Measurements from ENCODE around the gene EPHB1. TPM values are rescaled to one million over a fixed set of nuclear protein-coding genes. Genes with fewer than 3 reads are reported as not detected.

EPHB1 gene
- total RNA-seq, 1 experiment from 2014 or later = 0.11 TPM

DNA sequence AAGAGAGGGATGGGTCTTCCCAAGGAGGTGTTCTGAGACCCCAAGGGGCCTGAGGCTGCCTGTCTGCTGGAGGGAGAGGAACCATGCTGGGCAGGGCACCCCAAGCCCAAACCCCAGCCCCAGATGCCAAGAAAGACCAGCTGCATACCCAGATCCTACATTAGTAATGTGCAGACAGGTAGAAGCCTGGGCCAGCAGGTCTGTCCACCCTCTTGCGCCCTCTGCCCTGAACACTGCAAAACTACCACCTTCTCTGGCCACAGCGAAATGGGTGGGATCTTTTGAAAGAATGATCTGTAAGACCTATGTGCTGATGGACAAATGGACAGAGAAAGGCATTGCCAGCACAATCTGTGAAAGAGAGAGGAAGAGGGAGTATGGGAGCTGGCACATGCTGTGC is 283.2 kb downstream of the EPHB1 start:
- no peak overlapping the region for H3K4me3 ChIP-seq (ENCODE audit: low read depth, low read length, poor library complexity, severe bottlenecking)
- H3K4me1 ChIP-seq (ENCODE audit: insufficient read depth, low read length, poor library complexity, severe bottlenecking) = no peaks in the 10 kb centered on the region
- no TSS peak for BruUV-seq (replicated peaks)
- no peak overlapping the region for H3K27ac ChIP-seq (ENCODE audit: low read depth, low read length, poor library complexity, severe bottlenecking)
- TF ChIP-seq EZH2 (IDR thresholded peaks at IDR 0.05; ENCODE audit: borderline replicate concordance, low read depth, low read length, poor library complexity, severe bottlenecking) = no peak
- TF ChIP-seq CTCF (conservative IDR thresholded peaks at IDR 0.05; ENCODE audit: low read depth, low read length) = no peak
- ChIA-PET CTCF (no interaction called here), POLR2A (ENCODE audit: low non-redundant PET) (no interaction called here)
- intact Hi-C loops (cut with micrococcal nuclease; ENCODE audit: unreplicated experiment) = no loop called here
- DNase-seq (ENCODE audit: low spot score) = no peak
- no peaks in the 10 kb centered on the region for H3K36me3 ChIP-seq (ENCODE audit: insufficient read depth, low read length, poor library complexity, severe bottlenecking)
- H3K27me3 ChIP-seq (replicated peaks; ENCODE audit: insufficient read depth, low read depth, low read length, poor library complexity) = no peaks in the 10 kb centered on the region
- H3K9me3 ChIP-seq (ENCODE audit: low read depth, low read length, poor library complexity, severe bottlenecking) = no peaks in the 10 kb centered on the region

- Histone ChIP-seq H3K36me3 (ENCODE audit: insufficient read depth, low read length, poor library complexity, severe bottlenecking) (no peaks in the 10 kb centered on the region), H3K4me1 (ENCODE audit: insufficient read depth, low read length, poor library complexity, severe bottlenecking) (no peaks in the 10 kb centered on the region), H3K9me3 (ENCODE audit: low read depth, low read length, poor library complexity, severe bottlenecking) (no peaks in the 10 kb centered on the region), H3K27ac (ENCODE audit: low read depth, low read length, poor library complexity, severe bottlenecking) (no peak overlapping the region), H3K27me3 (replicated peaks; ENCODE audit: insufficient read depth, low read depth, low read length, poor library complexity) (no peaks in the 10 kb centered on the region), H3K4me3 (ENCODE audit: low read depth, low read length, poor library complexity, severe bottlenecking) (no peak overlapping the region)
- no TSS peak for BruUV-seq (replicated peaks)
- ChIA-PET CTCF (no interaction called here), POLR2A (ENCODE audit: low non-redundant PET) (no interaction called here)
- no peak for DNase-seq (ENCODE audit: low spot score)
- intact Hi-C loops (cut with micrococcal nuclease; ENCODE audit: unreplicated experiment) = no loop called here
- no peak for TF ChIP-seq CTCF (conservative IDR thresholded peaks at IDR 0.05; ENCODE audit: low read depth, low read length)
- TF ChIP-seq EZH2 (IDR thresholded peaks at IDR 0.05; ENCODE audit: borderline replicate concordance, low read depth, low read length, poor library complexity, severe bottlenecking) = no peak
Observed at GRCh38 chr3:135079095-135079494, 284.0 kb downstream of the EPHB1 start.

GRCh38 chr3:135081451-135081850 is 286.4 kb downstream of the EPHB1 start:
- H3K4me1 ChIP-seq (ENCODE audit: insufficient read depth, low read length, poor library complexity, severe bottlenecking) = no peaks in the 10 kb centered on the region
- no peak for DNase-seq (ENCODE audit: low spot score)
- ChIA-PET POLR2A (ENCODE audit: low non-redundant PET) (no interaction called here), CTCF (no interaction called here)
- intact Hi-C loops (cut with micrococcal nuclease; ENCODE audit: unreplicated experiment) = no loop called here
- H3K9me3 ChIP-seq (ENCODE audit: low read depth, low read length, poor library complexity, severe bottlenecking) = no peaks in the 10 kb centered on the region
- H3K27me3 ChIP-seq (replicated peaks; ENCODE audit: insufficient read depth, low read depth, low read length, poor library complexity) = no peaks in the 10 kb centered on the region
- no peak overlapping the region for H3K27ac ChIP-seq (ENCODE audit: low read depth, low read length, poor library complexity, severe bottlenecking)
- no peaks in the 10 kb centered on the region for H3K36me3 ChIP-seq (ENCODE audit: insufficient read depth, low read length, poor library complexity, severe bottlenecking)
- H3K4me3 ChIP-seq (ENCODE audit: low read depth, low read length, poor library complexity, severe bottlenecking) = no peak overlapping the region
- no peak for TF ChIP-seq CTCF (conservative IDR thresholded peaks at IDR 0.05; ENCODE audit: low read depth, low read length)
- no peak for TF ChIP-seq EZH2 (IDR thresholded peaks at IDR 0.05; ENCODE audit: borderline replicate concordance, low read depth, low read length, poor library complexity, severe bottlenecking)
- no TSS peak for BruUV-seq (replicated peaks)

All from A673 (cell line).